Activated naive CD4-positive, alpha-beta T cell treated with anti-CD3 and anti-CD28 coated beads, Interleukin-2, amount 10 ng/mL, durations not matched to agents 7 days and 5 days (primary cell): ENCODE measurements around the gene PLBD2.

Experiments used
- CTCF ChIA-PET: fragments of 350-600 bp; sonication (Branson Sonifier 250); formaldehyde crosslinking; loops from one replicate; lab custom pipeline; 2021; ENCODE audit warnings: antibody characterized with exemption; lab: Charles Lee
- DNase-seq: peaks from one replicate; pipeline ENCODE4 v3.0.0-alpha.2; 2020
- H3K27ac Mint-ChIP-seq: one replicate; pipeline ENCODE4 v1.8.0; 2021; ENCODE audit warnings: mild to moderate bottlenecking, moderate library complexity, mixed read lengths
- H3K27me3 Mint-ChIP-seq: one replicate; pipeline ENCODE4 v1.8.0; 2021; ENCODE audit warnings: mild to moderate bottlenecking, mixed read lengths
- H3K36me3 Mint-ChIP-seq: one replicate; pipeline ENCODE4 v1.8.0; 2021; ENCODE audit warnings: mixed read lengths
- H3K4me1 Mint-ChIP-seq: one replicate; pipeline ENCODE4 v1.8.0; 2021; ENCODE audit warnings: mixed read lengths
- H3K4me3 Mint-ChIP-seq: one replicate; pipeline ENCODE4 v1.8.0; 2021; ENCODE audit warnings: mild to moderate bottlenecking, moderate library complexity, mixed read lengths
- H3K9me3 Mint-ChIP-seq: one replicate; pipeline ENCODE4 v1.8.0; 2021; ENCODE audit warnings: mixed read lengths

The PLBD2 gene

GRCh38 chr12:113390064-113391043, 32.0 kb downstream of the PLBD2 start:
- CTCF ChIA-PET = no interaction called here

GRCh38 chr12:113391145-113391544, 32.8 kb downstream of the PLBD2 start:
- peaks cover 1% of the 10 kb centered on the region for H3K27me3 Mint-ChIP-seq
- CTCF ChIA-PET = no interaction called here
- H3K27ac Mint-ChIP-seq = no peak overlapping the region
- DNase-seq = no peak
- no peaks in the 10 kb centered on the region for H3K4me1 Mint-ChIP-seq
- no peaks in the 10 kb centered on the region for H3K9me3 Mint-ChIP-seq
- no peak overlapping the region for H3K4me3 Mint-ChIP-seq
- H3K36me3 Mint-ChIP-seq = no peaks in the 10 kb centered on the region

More at GRCh38 chr12:113390064-113391043, 32.0 kb downstream of the PLBD2 start:
- no peaks in the 10 kb centered on the region for H3K36me3 Mint-ChIP-seq
- H3K4me1 Mint-ChIP-seq = no peaks in the 10 kb centered on the region
- no peak overlapping the region for H3K27ac Mint-ChIP-seq
- no peak overlapping the region for H3K4me3 Mint-ChIP-seq
- H3K9me3 Mint-ChIP-seq = no peaks in the 10 kb centered on the region
- no peaks in the 10 kb centered on the region for H3K27me3 Mint-ChIP-seq
- DNase-seq = no peak

GRCh38 chr12:113391650-113392337, 33.4 kb downstream of the PLBD2 start:
- H3K4me3 Mint-ChIP-seq = no peak overlapping the region
- CTCF ChIA-PET = no interaction called here
- H3K9me3 Mint-ChIP-seq = no peaks in the 10 kb centered on the region
- H3K27ac Mint-ChIP-seq = no peak overlapping the region
- H3K4me1 Mint-ChIP-seq = no peaks in the 10 kb centered on the region
- peaks cover 8% of the 10 kb centered on the region for H3K27me3 Mint-ChIP-seq
- DNase-seq = no peak
- H3K36me3 Mint-ChIP-seq = no peaks in the 10 kb centered on the region

- CTCF ChIA-PET = no interaction called here
- Mint-ChIP-seq H3K4me1 (no peaks in the 10 kb centered on the region), H3K36me3 (no peaks in the 10 kb centered on the region), H3K4me3 (no peak overlapping the region), H3K9me3 (no peaks in the 10 kb centered on the region), H3K27me3 (peaks cover 12% of the 10 kb centered on the region), H3K27ac (no peak overlapping the region)
- no peak for DNase-seq
These were observed 34.1 kb downstream of the PLBD2 start for GRCh38 chr12:113392520-113392919.

- Mint-ChIP-seq H3K36me3 (no peaks in the 10 kb centered on the region), H3K4me1 (no peaks in the 10 kb centered on the region)
- no peak for DNase-seq
These were observed 34.7 kb downstream of the PLBD2 start for GRCh38 chr12:113392988-113393579.

GRCh38 chr12:113393749-113394148, 35.4 kb downstream of the PLBD2 start:
- Mint-ChIP-seq H3K4me3 (no peak overlapping the region), H3K36me3 (no peaks in the 10 kb centered on the region), H3K9me3 (no peaks in the 10 kb centered on the region), H3K27me3 (peaks cover 16% of the 10 kb centered on the region), H3K4me1 (no peaks in the 10 kb centered on the region), H3K27ac (no peak overlapping the region)
- no peak for DNase-seq
- CTCF ChIA-PET = no interaction called here

More at GRCh38 chr12:113392988-113393579, 34.7 kb downstream of the PLBD2 start:
- peaks cover 16% of the 10 kb centered on the region for H3K27me3 Mint-ChIP-seq
- H3K4me3 Mint-ChIP-seq = no peak overlapping the region
- no peaks in the 10 kb centered on the region for H3K9me3 Mint-ChIP-seq
- no peak overlapping the region for H3K27ac Mint-ChIP-seq
- CTCF ChIA-PET = no interaction called here

- peaks cover 16% of the 10 kb centered on the region for H3K27me3 Mint-ChIP-seq
- H3K27ac Mint-ChIP-seq = no peak overlapping the region
- H3K9me3 Mint-ChIP-seq = no peaks in the 10 kb centered on the region
- H3K36me3 Mint-ChIP-seq = no peaks in the 10 kb centered on the region
- DNase-seq = no peak
- CTCF ChIA-PET = no interaction called here
- no peaks in the 10 kb centered on the region for H3K4me1 Mint-ChIP-seq
- H3K4me3 Mint-ChIP-seq = no peak overlapping the region
These were observed 36.7 kb downstream of the PLBD2 start for GRCh38 chr12:113395119-113395518.

- no peaks in the 10 kb centered on the region for H3K9me3 Mint-ChIP-seq
- H3K4me1 Mint-ChIP-seq = no peaks in the 10 kb centered on the region
These were observed 37.8 kb downstream of the PLBD2 start for GRCh38 chr12:113396200-113396599.

GRCh38 chr12:113396828-113397496, 38.6 kb downstream of the PLBD2 start:
- no peak for DNase-seq
- H3K27me3 Mint-ChIP-seq = peaks cover 24% of the 10 kb centered on the region
- no peak overlapping the region for H3K27ac Mint-ChIP-seq
- no peak overlapping the region for H3K4me3 Mint-ChIP-seq
- no peaks in the 10 kb centered on the region for H3K4me1 Mint-ChIP-seq
- H3K9me3 Mint-ChIP-seq = no peaks in the 10 kb centered on the region
- CTCF ChIA-PET = no interaction called here
- H3K36me3 Mint-ChIP-seq = no peaks in the 10 kb centered on the region

More at GRCh38 chr12:113396200-113396599, 37.8 kb downstream of the PLBD2 start:
- Mint-ChIP-seq H3K27ac (no peak overlapping the region), H3K27me3 (peaks cover 16% of the 10 kb centered on the region), H3K4me3 (no peak overlapping the region), H3K36me3 (no peaks in the 10 kb centered on the region)
- CTCF ChIA-PET = no interaction called here
- DNase-seq = no peak

- DNase-seq = no peak
- no peak overlapping the region for H3K27ac Mint-ChIP-seq
- no peaks in the 10 kb centered on the region for H3K4me1 Mint-ChIP-seq
- CTCF ChIA-PET = no interaction called here
- no peaks in the 10 kb centered on the region for H3K9me3 Mint-ChIP-seq
- no peak overlapping the region for H3K4me3 Mint-ChIP-seq
- peaks cover 28% of the 10 kb centered on the region for H3K27me3 Mint-ChIP-seq
- H3K36me3 Mint-ChIP-seq = no peaks in the 10 kb centered on the region
These were observed 39.3 kb downstream of the PLBD2 start for GRCh38 chr12:113397497-113398197.

- Mint-ChIP-seq H3K9me3 (no peaks in the 10 kb centered on the region), H3K36me3 (no peaks in the 10 kb centered on the region), H3K4me3 (no peak overlapping the region), H3K27ac (no peak overlapping the region), H3K4me1 (no peaks in the 10 kb centered on the region), H3K27me3 (peaks cover 34% of the 10 kb centered on the region)
- CTCF ChIA-PET = no interaction called here
- DNase-seq = no peak
These were observed 40.2 kb downstream of the PLBD2 start for GRCh38 chr12:113398346-113399290.

- CTCF ChIA-PET = interaction anchor here (0.9 kb wide), 1 partner anchor 64 kb away, joined by 3 read pairs; the partner anchor contains the start of gene SLC8B1
- no peak overlapping the region for H3K27ac Mint-ChIP-seq
- no peaks in the 10 kb centered on the region for H3K4me1 Mint-ChIP-seq
- no peaks in the 10 kb centered on the region for H3K36me3 Mint-ChIP-seq
- no peak for DNase-seq
- no peak overlapping the region for H3K4me3 Mint-ChIP-seq
- peaks cover 43% of the 10 kb centered on the region for H3K27me3 Mint-ChIP-seq
- no peaks in the 10 kb centered on the region for H3K9me3 Mint-ChIP-seq
These were observed 41.1 kb downstream of the PLBD2 start for GRCh38 chr12:113399490-113399889.
